Measurements from ENCODE around the gene PRRT4.

- no peak for TF ChIP-seq YY1 (IDR thresholded peaks at IDR 0.05; ENCODE audit: insufficient read depth, insufficient read length)
- TF ChIP-seq SUZ12 (IDR thresholded peaks at IDR 0.05; ENCODE audit: extremely low read depth, insufficient read depth, insufficient read length) = no peak
Measured at GRCh38 chr7:128407233-128407589, 45.7 kb upstream of the PRRT4 start.

Measured in NT2/D1 (cell line).